HG03045 (cell line): ENCODE data around the gene SLC25A21.

Experiments
- ATAC-seq: cut with Tn5 transposase; IDR thresholded peaks from one replicate; pipeline ENCODE4 v1.9.1; 2021; ENCODE audit warnings: mild to moderate bottlenecking, moderate library complexity; ENCODE audit not compliant: unreplicated experiment

Gene SLC25A21

GRCh38 chr14:36674659-36675058, 497.7 kb downstream of the SLC25A21 start:
- ATAC-seq: no peak

GRCh38 chr14:36672095-36672494, 500.3 kb downstream of the SLC25A21 start:
- no peak for ATAC-seq

- ATAC-seq: no peak
Observed at GRCh38 chr14:36671149-36671548, 501.3 kb downstream of the SLC25A21 start.

- no peak for ATAC-seq
Observed at GRCh38 chr14:36667679-36668078, 504.7 kb downstream of the SLC25A21 start.

GRCh38 chr14:36666416-36667206, 505.8 kb downstream of the SLC25A21 start:
- ATAC-seq: no peak

GRCh38 chr14:36665887-36666415, 506.5 kb downstream of the SLC25A21 start:
- no peak for ATAC-seq

GRCh38 chr14:36664322-36665193, 507.8 kb downstream of the SLC25A21 start:
- no peak for ATAC-seq

- ATAC-seq: no peak
Observed at GRCh38 chr14:36663404-36664321, 508.7 kb downstream of the SLC25A21 start.

- ATAC-seq: no peak
Observed at GRCh38 chr14:36662543-36663403, 509.6 kb downstream of the SLC25A21 start.

- no peak for ATAC-seq
Observed at GRCh38 chr14:36662258-36662542, 510.2 kb downstream of the SLC25A21 start.

GRCh38 chr14:36661506-36662257, 510.7 kb downstream of the SLC25A21 start, which contains the start of gene PAX9:
TSS of gene PAX9 (plus strand) at chr14:36661860. CDS start at chr14:36662090, 230 bp downstream.
- ATAC-seq: no peak

GRCh38 chr14:36660736-36661505, 511.5 kb downstream of the SLC25A21 start:
- ATAC-seq: no peak

GRCh38 chr14:36659822-36660735, 512.3 kb downstream of the SLC25A21 start:
- ATAC-seq: no peak

GRCh38 chr14:36659010-36659821, 513.2 kb downstream of the SLC25A21 start:
- no peak for ATAC-seq

GRCh38 chr14:36658123-36659009, 514.0 kb downstream of the SLC25A21 start:
- no peak for ATAC-seq
